Fibroblast of the conjunctiva (primary cell): Measurements from ENCODE around the gene ACP6.
"Not testable (repeated sequence)": the region's sequence is repeated elsewhere in the genome, so short reads cannot be mapped to it uniquely, and the experiment has no call there.

ENCODE experiments used
- DNase-seq: peaks from one replicate; pipeline ENCODE4 v3.0.0-alpha.2; 2010; ENCODE audit warnings: low read depth

The ACP6 gene

GRCh38 chr1:147620543-147620942 lies 49.8 kb downstream of the ACP6 start:
- DNase-seq: no peak

- no peak for DNase-seq
These were observed 50.6 kb downstream of the ACP6 start for GRCh38 chr1:147619741-147620140.

- no peak for DNase-seq
These were observed 51.6 kb downstream of the ACP6 start for GRCh38 chr1:147618771-147619170.

- no peak for DNase-seq
These were observed 52.2 kb downstream of the ACP6 start for GRCh38 chr1:147618077-147618569.

- DNase-seq: not testable (repeated sequence)
These were observed 55.4 kb downstream of the ACP6 start for GRCh38 chr1:147614966-147615365.

- peak; percentile 29 for DNase-seq
These were observed 56.8 kb downstream of the ACP6 start for GRCh38 chr1:147613506-147613905.

DNA sequence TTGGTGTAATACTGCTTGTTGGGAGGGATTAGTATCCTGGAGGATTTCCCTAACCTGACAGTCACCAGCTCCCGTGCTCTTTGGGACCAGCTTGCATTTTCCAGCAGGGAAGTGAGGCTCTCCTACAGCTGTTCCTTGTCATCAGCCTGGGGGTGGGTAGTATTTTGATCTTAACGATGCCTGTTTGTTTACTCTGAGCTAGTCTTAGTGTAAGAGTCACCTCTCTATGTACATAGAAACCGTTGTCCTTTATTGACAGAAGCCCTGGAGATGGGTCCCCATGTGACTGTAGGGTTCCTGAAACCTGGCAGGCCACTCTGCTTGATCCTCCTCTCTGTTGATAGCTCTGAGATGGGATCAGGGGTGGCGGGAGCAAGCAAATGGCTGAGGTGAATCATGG lies 58.0 kb downstream of the ACP6 start:
- no peak for DNase-seq

DNA sequence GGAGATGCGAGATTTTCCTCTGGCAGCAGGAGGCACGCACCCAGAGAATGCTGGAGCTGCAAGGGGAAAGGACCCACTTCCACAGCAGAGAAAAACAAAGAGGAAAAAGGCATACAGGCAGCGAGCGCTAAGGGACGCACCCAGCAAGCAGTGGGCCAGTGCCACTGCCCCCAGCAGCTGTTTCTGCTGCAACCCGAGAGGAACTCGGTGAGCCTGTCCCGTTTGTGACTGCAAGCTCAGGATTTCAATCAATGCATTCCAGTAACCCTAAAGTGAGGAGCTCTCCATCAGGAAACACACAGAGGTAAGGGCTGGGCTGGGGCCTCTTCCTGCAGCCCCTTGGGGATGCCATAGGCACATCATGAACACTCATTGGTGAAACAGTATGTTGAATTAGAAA lies 58.7 kb downstream of the ACP6 start:
- DNase-seq: no peak

DNA sequence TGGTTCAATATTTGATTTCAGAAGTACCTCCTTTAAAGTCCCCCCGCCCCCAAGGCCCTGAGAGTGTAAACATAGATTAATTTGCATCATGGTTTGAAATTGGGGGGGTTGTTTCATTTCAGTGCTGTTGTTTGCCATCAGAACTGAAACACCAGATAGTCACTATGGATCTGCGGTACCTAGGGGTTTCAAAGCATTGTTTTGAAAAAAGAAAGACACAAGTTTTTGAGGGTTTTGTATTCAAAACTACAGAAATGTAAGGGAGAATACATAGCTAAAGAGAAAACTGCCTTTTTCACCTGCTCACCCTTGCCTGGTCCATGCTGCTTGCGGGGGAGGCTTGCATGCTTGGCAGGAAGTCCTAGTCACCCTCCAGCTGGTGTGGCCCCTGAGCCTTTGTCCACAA lies 59.3 kb downstream of the ACP6 start:
- no peak for DNase-seq

DNA sequence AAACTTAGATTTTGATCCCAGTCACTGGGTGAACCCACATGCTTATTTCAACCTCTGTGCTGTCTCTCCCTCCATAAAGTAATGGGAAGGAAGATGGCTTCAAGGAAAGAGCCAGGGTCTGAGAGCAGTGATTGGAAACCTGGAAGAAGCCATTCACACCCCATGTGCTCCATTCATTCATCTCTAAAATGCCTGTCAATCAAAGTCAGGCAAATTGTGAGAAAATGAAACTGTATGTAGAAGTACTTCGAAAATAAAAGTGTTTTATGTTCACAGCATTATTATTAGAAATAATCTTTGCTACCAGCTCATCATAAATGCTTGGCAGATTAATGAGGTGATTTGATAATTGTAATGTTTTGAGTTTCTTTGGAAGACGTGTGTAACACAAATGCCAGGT lies 61.0 kb downstream of the ACP6 start:
- no peak for DNase-seq

DNA sequence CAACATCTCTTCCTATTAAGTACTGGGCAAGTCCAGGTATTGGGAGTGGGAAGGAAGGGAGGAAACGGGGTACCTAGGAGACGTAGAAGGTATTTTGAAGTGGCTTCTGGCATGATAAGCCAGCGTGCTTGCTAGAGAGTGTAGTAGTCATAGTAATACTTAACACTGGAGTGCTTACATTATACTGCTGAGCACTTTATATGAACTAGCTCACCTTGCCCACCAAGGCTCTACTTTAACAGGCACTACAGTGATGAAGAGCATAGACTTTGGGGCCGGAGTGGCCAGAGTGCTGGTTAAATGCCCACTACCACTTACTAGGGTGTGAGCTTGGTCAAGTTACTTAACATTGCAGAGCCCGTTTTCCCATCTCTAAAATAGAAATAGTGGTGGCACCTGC lies 61.7 kb downstream of the ACP6 start:
- DNase-seq: no peak

DNA sequence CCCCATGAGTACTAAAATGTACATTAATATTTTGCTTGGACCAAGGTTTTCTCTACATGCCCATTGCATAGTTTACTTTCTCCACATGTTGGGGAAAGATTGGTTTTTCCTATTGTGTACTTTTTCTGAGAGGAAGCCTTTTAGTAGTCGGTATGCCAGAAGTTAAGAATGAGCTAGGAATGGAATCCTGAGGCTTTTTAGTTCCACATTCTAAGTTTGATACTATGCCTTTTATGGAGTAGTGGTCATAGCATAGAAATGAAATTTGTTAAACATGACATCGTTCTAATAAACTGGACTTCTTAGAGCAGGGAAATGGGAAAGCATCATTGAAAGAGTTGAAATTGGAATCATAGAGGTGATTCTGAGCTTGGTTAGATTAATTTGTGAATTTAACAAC lies 64.7 kb downstream of the ACP6 start:
- no peak for DNase-seq

GRCh38 chr1:147603986-147604385 lies 66.3 kb downstream of the ACP6 start:
- DNase-seq: no peak

DNA sequence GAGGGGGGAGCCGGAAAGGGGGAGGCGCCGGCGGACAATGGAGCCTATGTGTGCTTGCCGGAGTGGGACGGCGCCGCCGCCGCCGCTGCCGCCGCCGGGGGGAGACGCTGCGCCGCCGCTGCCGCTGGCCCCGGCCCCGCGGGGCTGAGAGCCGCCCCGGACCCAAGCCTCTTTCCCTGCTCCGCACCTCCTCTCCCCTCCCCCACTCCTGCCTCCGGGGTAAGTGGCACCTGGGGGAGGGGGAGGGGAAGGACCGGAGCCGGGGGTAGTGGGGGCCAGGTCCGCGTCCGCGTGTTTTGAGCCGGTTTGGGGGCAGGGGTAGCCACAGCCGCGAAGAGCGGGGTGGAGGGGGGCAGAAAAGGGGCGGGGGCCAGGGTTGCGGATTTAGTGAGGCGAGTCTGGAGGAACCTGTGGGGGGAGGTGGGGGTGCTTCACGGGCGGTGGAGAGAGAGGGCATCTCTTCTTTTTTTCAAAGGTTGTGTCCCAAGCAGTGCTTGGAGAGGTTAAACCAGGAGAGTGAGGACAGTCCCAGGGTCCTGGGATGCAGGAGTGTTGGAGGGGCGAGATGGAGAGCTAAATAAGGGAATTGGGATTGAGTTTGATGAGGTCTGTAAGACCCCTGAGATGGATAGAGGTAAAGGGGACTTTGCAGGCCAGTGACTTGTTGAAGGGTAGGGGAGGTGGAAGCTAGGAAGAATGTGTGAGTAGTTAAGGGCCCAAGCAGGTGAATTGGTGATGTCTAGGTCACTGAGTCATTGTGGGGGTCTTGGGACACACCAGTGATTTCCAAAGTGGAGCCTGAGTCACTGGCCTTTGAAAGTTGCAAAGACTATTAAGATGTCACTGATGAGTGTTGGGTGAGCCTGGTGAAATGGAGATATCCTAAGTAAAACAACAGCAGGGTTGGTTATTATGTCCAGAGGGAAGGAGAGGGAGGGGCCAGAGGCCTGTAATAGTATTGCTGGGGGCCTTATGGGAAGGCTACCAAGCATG lies 69.9 kb downstream of the ACP6 start:
- DNase-seq: no peak

GRCh38 chr1:147599362-147600118 lies 70.8 kb downstream of the ACP6 start:
- DNase-seq: peak; percentile 90

GRCh38 chr1:147598621-147599361 lies 71.5 kb downstream of the ACP6 start:
- no peak for DNase-seq

GRCh38 chr1:147597010-147597409 lies 73.3 kb downstream of the ACP6 start:
- no peak for DNase-seq
